Esophagus (tissue), 2 donors: ENCODE data around the gene ZDHHC14. TPM values are rescaled to one million over a fixed set of nuclear protein-coding genes. Genes with fewer than 3 reads are reported as not detected.

ENCODE experiments used
- H3K27ac ChIP-seq, 2 donors: one replicate each; pipeline ENCODE4 v1.5.1; 2013; ENCODE audit warnings: low read depth in 2 of 2, mild to moderate bottlenecking in 2 of 2, inconsistent platforms in 1 of 2, low read length in 1 of 2, moderate library complexity in 1 of 2
- H3K27me3 ChIP-seq, 2 donors: one replicate each; pipeline ENCODE4 v1.6.1; 2013; ENCODE audit warnings: low read length in 2 of 2, control low read depth in 1 of 2, mild to moderate bottlenecking in 1 of 2; ENCODE audit not compliant: insufficient read depth in 2 of 2, control insufficient read depth in 1 of 2
- H3K36me3 ChIP-seq, 2 donors: one replicate each; pipeline ENCODE4 v1.6.1; 2013; ENCODE audit warnings: low read length in 1 of 2; ENCODE audit not compliant: control insufficient read depth in 2 of 2, insufficient read depth in 2 of 2
- H3K4me1 ChIP-seq, 2 donors: one replicate each; pipeline ENCODE4 v1.6.1; 2013; ENCODE audit warnings: low read length in 1 of 2; ENCODE audit not compliant: control insufficient read depth in 2 of 2, insufficient read depth in 2 of 2
- H3K4me3 ChIP-seq, 2 donors: one replicate each; pipeline ENCODE4 v1.5.1; 2013; ENCODE audit warnings: low read length in 2 of 2, mild to moderate bottlenecking in 2 of 2, low read depth in 1 of 2, moderate library complexity in 1 of 2
- H3K9me3 ChIP-seq, 2 donors: one replicate each; pipeline ENCODE4 v1.6.1; 2013; ENCODE audit warnings: mild to moderate bottlenecking in 2 of 2, low read depth in 1 of 2, low read length in 1 of 2, moderate library complexity in 1 of 2; ENCODE audit not compliant: control insufficient read depth in 2 of 2, insufficient read depth in 1 of 2
- WGBS, 2 donors: extraction: QIAGEN DNeasy Blood & Tissue Kit; methylation state at CpG; one replicate each; pipeline ENCODE4 v1.1.7; 2013; 5-methylcytosine and 5-hydroxymethylcytosine counted together
- polyA plus RNA-seq, 2 donors: library from polyadenylated mRNA; stranded (reverse); fragments of 200-250 nt; gene quantifications; one replicate each; pipeline ENCODE4 v1.2.3, GENCODE V29; 2013
- donor health status: healthy with polysubstance abuse.
- donor health status: Bipolar disorder and iron deficiency.

The ZDHHC14 gene
- polyA plus RNA-seq, 2 donors, result 2.9 to 3.7 TPM

GRCh38 chr6:157533048-157533871, 152.3 kb downstream of the ZDHHC14 start:
- H3K4me3 ChIP-seq, result no peak overlapping the region
- WGBS, 2 donors, result 57 to 64% methylated on average over 9 of the region's 9 CpGs
- no peaks in the 10 kb centered on the region for H3K9me3 ChIP-seq
- H3K36me3 ChIP-seq, result no peaks in the 10 kb centered on the region
- peaks cover 5 to 8% of the 10 kb centered on the region in 2 donors for H3K4me1 ChIP-seq
- H3K27me3 ChIP-seq, result peaks cover 0 to 3% of the 10 kb centered on the region in 2 donors
- no peak overlapping the region for H3K27ac ChIP-seq

- Histone ChIP-seq H3K27ac (no peak overlapping the region), H3K36me3 (no peaks in the 10 kb centered on the region), H3K4me3 (no peak overlapping the region), H3K9me3 (no peaks in the 10 kb centered on the region), H3K27me3 (peaks cover 0 to 3% of the 10 kb centered on the region in 2 donors), H3K4me1 (peaks cover 5 to 8% of the 10 kb centered on the region in 2 donors)
- 93 to 95% methylated on average over 8 of the region's 8 CpGs for WGBS, 2 donors
Observed at GRCh38 chr6:157534134-157534871, 153.3 kb downstream of the ZDHHC14 start.

GRCh38 chr6:157534977-157535339, 154.0 kb downstream of the ZDHHC14 start:
- peaks cover 0 to 3% of the 10 kb centered on the region in 2 donors for H3K27me3 ChIP-seq
- H3K36me3 ChIP-seq, result no peaks in the 10 kb centered on the region
- H3K9me3 ChIP-seq, result no peaks in the 10 kb centered on the region
- 84 to 86% methylated on average over 3 of the region's 3 CpGs for WGBS, 2 donors
- H3K4me1 ChIP-seq, result peaks cover 5 to 8% of the 10 kb centered on the region in 2 donors
- no peak overlapping the region for H3K4me3 ChIP-seq
- peak overlapping the region; percentile 1 to 7 for H3K27ac ChIP-seq

- Histone ChIP-seq H3K9me3 (no peaks in the 10 kb centered on the region), H3K4me3 (no peak overlapping the region), H3K27me3 (peaks cover 0 to 3% of the 10 kb centered on the region in 2 donors), H3K36me3 (no peaks in the 10 kb centered on the region), H3K27ac (peak overlapping the region; percentile 1 to 44), H3K4me1 (peaks cover 5 to 8% of the 10 kb centered on the region in 2 donors)
- WGBS, 2 donors, result 26 to 36% methylated on average over 13 of the region's 13 CpGs
Observed at GRCh38 chr6:157535340-157536222, 154.6 kb downstream of the ZDHHC14 start.

GRCh38 chr6:157536223-157536545, 155.2 kb downstream of the ZDHHC14 start:
- peaks cover 0 to 3% of the 10 kb centered on the region in 2 donors for H3K27me3 ChIP-seq
- WGBS, 2 donors, result 15 to 18% methylated on average over 2 of the region's 2 CpGs
- H3K27ac ChIP-seq, result no peak overlapping the region
- H3K36me3 ChIP-seq, result no peaks in the 10 kb centered on the region
- H3K4me3 ChIP-seq, result no peak overlapping the region
- no peaks in the 10 kb centered on the region for H3K9me3 ChIP-seq
- peaks cover 5 to 8% of the 10 kb centered on the region in 2 donors for H3K4me1 ChIP-seq

- Histone ChIP-seq H3K9me3 (no peaks in the 10 kb centered on the region), H3K27ac (no peak overlapping the region), H3K36me3 (no peaks in the 10 kb centered on the region), H3K4me3 (no peak overlapping the region), H3K4me1 (peaks cover 5% of the 10 kb centered on the region in 2 donors), H3K27me3 (peaks cover 0 to 3% of the 10 kb centered on the region in 2 donors)
- 91 to 92% methylated on average over 2 of the region's 2 CpGs for WGBS, 2 donors
Observed at GRCh38 chr6:157537556-157537955, 156.6 kb downstream of the ZDHHC14 start.

GRCh38 chr6:157538168-157538567, 157.2 kb downstream of the ZDHHC14 start:
- Histone ChIP-seq H3K9me3 (no peaks in the 10 kb centered on the region), H3K36me3 (peaks cover 0 to 3% of the 10 kb centered on the region in 2 donors), H3K4me1 (peaks cover 4 to 5% of the 10 kb centered on the region in 2 donors), H3K27ac (no peak overlapping the region), H3K27me3 (peaks cover 0 to 3% of the 10 kb centered on the region in 2 donors), H3K4me3 (no peak overlapping the region)
- WGBS, 2 donors, result 72 to 79% methylated on average over 5 of the region's 5 CpGs

GRCh38 chr6:157538698-157539097, 157.7 kb downstream of the ZDHHC14 start:
- Histone ChIP-seq H3K27me3 (peaks cover 0 to 3% of the 10 kb centered on the region in 2 donors), H3K9me3 (no peaks in the 10 kb centered on the region), H3K36me3 (peaks cover 0 to 5% of the 10 kb centered on the region in 2 donors), H3K27ac (no peak overlapping the region), H3K4me3 (no peak overlapping the region), H3K4me1 (peaks cover 0 to 5% of the 10 kb centered on the region in 2 donors)
- WGBS, 2 donors, result 93 to 96% methylated on average over 13 of the region's 13 CpGs

- Histone ChIP-seq H3K36me3 (peaks cover 0 to 5% of the 10 kb centered on the region in 2 donors), H3K4me3 (no peak overlapping the region), H3K27me3 (peaks cover 0 to 3% of the 10 kb centered on the region in 2 donors), H3K27ac (no peak overlapping the region), H3K9me3 (no peaks in the 10 kb centered on the region), H3K4me1 (peaks cover 0 to 5% of the 10 kb centered on the region in 2 donors)
- WGBS, 2 donors, result 74 to 79% methylated on average over 10 of the region's 10 CpGs
Observed at GRCh38 chr6:157539421-157539822, 158.4 kb downstream of the ZDHHC14 start.
